ENCODE measurements around the gene KRT14. TPM values are rescaled to one million over a fixed set of nuclear protein-coding genes. Genes with fewer than 3 reads are reported as not detected.

KRT14 gene
- total RNA-seq, 1 donor from 2014 or later: 1.0 TPM

GRCh38 chr17:41532947-41533570 lies 53.6 kb downstream of the KRT14 start:
- Histone ChIP-seq H3K27ac (ENCODE audit: low read depth, low read length) (no peak overlapping the region), H3K4me3 (ENCODE audit: insufficient read depth, low read depth, low read length) (no peak overlapping the region), H3K4me1 (ENCODE audit: insufficient read depth, low read length) (peaks cover 22% of the 10 kb centered on the region), H3K4me2 (ENCODE audit: low read length) (no peak overlapping the region), H3K9ac (ENCODE audit: low read length) (no peak overlapping the region), H2AFZ (ENCODE audit: low read depth, low read length) (no peak overlapping the region), H3K27me3 (ENCODE audit: insufficient read depth, low read length) (no peaks in the 10 kb centered on the region), H3K36me3 (ENCODE audit: insufficient read depth, low read length) (no peaks in the 10 kb centered on the region), H4K20me1 (ENCODE audit: insufficient read depth, low read length) (no peaks in the 10 kb centered on the region), H3K9me3 (ENCODE audit: insufficient read depth, low read depth, low read length) (no peaks in the 10 kb centered on the region), H3K79me2 (ENCODE audit: insufficient read depth, low read length) (no peaks in the 10 kb centered on the region)
- TF ChIP-seq CTCF (IDR thresholded peaks at IDR 0.05; ENCODE audit: insufficient read depth, low read depth, low read length) (no peak), EZH2 (IDR thresholded peaks at IDR 0.05; ENCODE audit: insufficient read depth, low read length) (no peak)
- Mint-ChIP-seq H3K27ac (ENCODE audit: unreplicated experiment) (no peak overlapping the region), H3K4me1 (ENCODE audit: low read depth, unreplicated experiment) (peaks cover 21% of the 10 kb centered on the region), H3K4me3 (ENCODE audit: unreplicated experiment) (no peak overlapping the region), H3K36me3 (ENCODE audit: low read depth, unreplicated experiment) (peaks cover 2% of the 10 kb centered on the region), H3K27me3 (ENCODE audit: low read depth, unreplicated experiment) (peaks cover 19% of the 10 kb centered on the region), H3K9me3 (ENCODE audit: unreplicated experiment) (no peaks in the 10 kb centered on the region)
- FAIRE-seq (no peak), DNase-seq (ENCODE audit: low read depth) (no peak)

Other genes with a start within 250 kb of the KRT14 start
- not detected in 2 replicates for gene KRT33A, start 236.1 kb downstream of the KRT14 start, total RNA-seq
- gene KRT33B, start 217.1 kb downstream of the KRT14 start, total RNA-seq: not detected in 2 replicates
- gene KRT34, start 204.6 kb downstream of the KRT14 start, total RNA-seq: not detected in 2 replicates
- not detected in 2 replicates for gene KRT31, start 189.3 kb downstream of the KRT14 start, total RNA-seq
- not detected in 2 replicates for gene KRT37, start 162.3 kb downstream of the KRT14 start, total RNA-seq
- not detected in 2 replicates for gene KRT38, start 145.9 kb downstream of the KRT14 start, total RNA-seq
- gene KRT32, start 119.5 kb downstream of the KRT14 start, total RNA-seq: not detected in 2 replicates
- gene KRT35, start 105.7 kb downstream of the KRT14 start, total RNA-seq: not detected in 2 replicates
- gene KRT36, start 97.0 kb downstream of the KRT14 start, total RNA-seq: not detected in 2 replicates
- gene KRT13, start 81.3 kb downstream of the KRT14 start, total RNA-seq: not detected in 2 replicates
- 0.26 and 0.79 TPM in 2 replicates for gene KRT15, start 68.0 kb downstream of the KRT14 start, total RNA-seq
- gene KRT19, start 58.6 kb downstream of the KRT14 start, total RNA-seq: 113 and 210 TPM in 2 replicates
- 0.09 TPM in 1 of 2 replicates, not detected in the other for gene KRT9, start 14.8 kb downstream of the KRT14 start, total RNA-seq
- 0.79 and 1.3 TPM in 2 replicates for gene KRT16, start 25.9 kb upstream of the KRT14 start, total RNA-seq
- 21.4 and 28.3 TPM in 2 replicates for gene KRT17, start 37.7 kb upstream of the KRT14 start, total RNA-seq
- 767 and 795 TPM in 2 replicates for gene EIF1, start 102.0 kb upstream of the KRT14 start, total RNA-seq
- not detected in 2 replicates for gene GAST, start 125.4 kb upstream of the KRT14 start, total RNA-seq
- 0.46 and 0.52 TPM in 2 replicates for gene HAP1, start 147.7 kb upstream of the KRT14 start, total RNA-seq
- gene JUP, start 199.8 kb upstream of the KRT14 start, total RNA-seq: 236 TPM in 2 replicates
- 81.5 and 110 TPM in 2 replicates for gene P3H4, start 225.1 kb upstream of the KRT14 start, total RNA-seq
- 446 and 584 TPM in 2 replicates for gene FKBP10, start 226.1 kb upstream of the KRT14 start, total RNA-seq
- gene NT5C3B, start 249.3 kb upstream of the KRT14 start, total RNA-seq: 47.4 and 56.1 TPM in 2 replicates

Data from astrocyte (in vitro differentiated cells and primary cell).